ENCODE data around the gene DIDO1. TPM values are rescaled to one million over a fixed set of nuclear protein-coding genes. Genes with fewer than 3 reads are reported as not detected.

Gene DIDO1
- total and polyA plus RNA-seq, 2 of the 13 experiments (the other 11 are each of a cell fraction or from before 2014, with no cell fraction given), result 75.0 to 75.1 TPM

DNA sequence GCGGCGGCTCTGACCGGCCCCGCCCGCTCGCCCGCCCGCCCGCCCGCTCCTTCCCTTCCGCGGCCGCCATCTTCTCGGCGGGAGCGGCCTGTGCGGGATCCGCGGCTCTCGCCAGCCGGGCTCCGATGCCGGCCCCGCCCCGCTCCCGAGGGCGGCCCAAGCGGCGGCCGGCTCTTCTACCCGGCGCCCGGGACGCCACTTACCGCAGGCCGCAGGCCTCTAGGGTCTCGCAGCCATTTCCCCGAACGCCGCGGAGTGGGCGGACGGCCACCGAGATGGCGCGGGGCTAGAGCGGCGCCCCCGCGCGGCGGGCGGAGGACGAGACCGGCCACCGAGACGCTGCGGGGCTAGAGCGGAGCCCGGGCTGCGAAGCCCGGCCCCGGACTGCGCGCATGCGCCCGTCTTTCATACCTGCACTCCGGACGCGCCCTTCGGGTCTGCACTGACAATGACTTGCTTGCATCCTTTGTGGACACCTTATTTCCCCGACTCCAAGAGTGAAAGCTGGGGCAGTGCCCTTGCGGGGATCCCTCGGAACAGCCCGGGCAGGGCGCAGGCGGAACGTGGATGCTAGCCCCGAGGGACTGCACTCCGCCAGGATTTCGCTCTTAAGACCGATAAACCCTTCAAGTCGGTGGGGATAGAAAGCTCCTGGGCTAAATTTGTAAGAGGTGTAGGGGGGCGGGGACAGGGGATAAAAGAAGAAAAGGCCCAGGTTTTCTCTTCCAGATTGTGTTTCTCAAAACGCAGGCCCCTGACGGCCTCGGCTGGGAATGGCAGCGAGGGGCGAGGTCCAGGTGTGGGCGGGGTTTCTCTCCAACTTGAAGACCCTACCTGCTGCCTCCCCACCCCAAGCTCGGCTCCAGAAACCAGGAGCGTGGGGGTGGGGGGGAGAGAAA lies at the start of gene DIDO1 (continued):
- TF ChIP-seq, protein P1, sequence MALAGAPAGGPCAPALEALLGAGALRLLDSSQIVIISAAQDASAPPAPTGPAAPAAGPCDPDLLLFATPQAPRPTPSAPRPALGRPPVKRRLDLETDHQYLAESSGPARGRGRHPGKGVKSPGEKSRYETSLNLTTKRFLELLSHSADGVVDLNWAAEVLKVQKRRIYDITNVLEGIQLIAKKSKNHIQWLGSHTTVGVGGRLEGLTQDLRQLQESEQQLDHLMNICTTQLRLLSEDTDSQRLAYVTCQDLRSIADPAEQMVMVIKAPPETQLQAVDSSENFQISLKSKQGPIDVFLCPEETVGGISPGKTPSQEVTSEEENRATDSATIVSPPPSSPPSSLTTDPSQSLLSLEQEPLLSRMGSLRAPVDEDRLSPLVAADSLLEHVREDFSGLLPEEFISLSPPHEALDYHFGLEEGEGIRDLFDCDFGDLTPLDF (CRISPR knock-in tag; IDR thresholded peaks at IDR 0.05), result peak; percentile 83
- TF ChIP-seq ZNF572 (CRISPR knock-in tag; IDR thresholded peaks at IDR 0.05) (peak; percentile 2; the same call in 1 of the 2 replicates), ZFAT (CRISPR knock-in tag; conservative IDR thresholded peaks at IDR 0.05) (peak; percentile 26; the same call in 1 of the 2 replicates), KMT2B (CRISPR knock-in tag; IDR thresholded peaks at IDR 0.05) (peak; percentile 84; the same call in 1 of the 2 replicates), ZNF780A (CRISPR knock-in tag; IDR thresholded peaks at IDR 0.05) (no peak), NAIF1 (CRISPR knock-in tag; IDR thresholded peaks at IDR 0.05; ENCODE audit: borderline replicate concordance) (no peak), ZSCAN22 (CRISPR knock-in tag; IDR thresholded peaks at IDR 0.05) (0 out of 2 replicates have a peak, but pooled peaks have one; percentile 17), ZNF180 (CRISPR knock-in tag; IDR thresholded peaks at IDR 0.05; ENCODE audit: borderline replicate concordance, low read depth) (peak; percentile 10; the same call in 1 of the 2 replicates), SRSF9 (IDR thresholded peaks at IDR 0.05; ENCODE audit: borderline replicate concordance, insufficient read depth, low read depth, low read length, poor library complexity, severe bottlenecking) (no peak), POLR2G (IDR thresholded peaks at IDR 0.05; ENCODE audit: low read depth, low read length) (peak; percentile 94), ZNF547 (CRISPR knock-in tag; IDR thresholded peaks at IDR 0.05) (peak; percentile 83; the same call in 1 of the 2 replicates)
- TF ChIP-seq, protein P2, sequence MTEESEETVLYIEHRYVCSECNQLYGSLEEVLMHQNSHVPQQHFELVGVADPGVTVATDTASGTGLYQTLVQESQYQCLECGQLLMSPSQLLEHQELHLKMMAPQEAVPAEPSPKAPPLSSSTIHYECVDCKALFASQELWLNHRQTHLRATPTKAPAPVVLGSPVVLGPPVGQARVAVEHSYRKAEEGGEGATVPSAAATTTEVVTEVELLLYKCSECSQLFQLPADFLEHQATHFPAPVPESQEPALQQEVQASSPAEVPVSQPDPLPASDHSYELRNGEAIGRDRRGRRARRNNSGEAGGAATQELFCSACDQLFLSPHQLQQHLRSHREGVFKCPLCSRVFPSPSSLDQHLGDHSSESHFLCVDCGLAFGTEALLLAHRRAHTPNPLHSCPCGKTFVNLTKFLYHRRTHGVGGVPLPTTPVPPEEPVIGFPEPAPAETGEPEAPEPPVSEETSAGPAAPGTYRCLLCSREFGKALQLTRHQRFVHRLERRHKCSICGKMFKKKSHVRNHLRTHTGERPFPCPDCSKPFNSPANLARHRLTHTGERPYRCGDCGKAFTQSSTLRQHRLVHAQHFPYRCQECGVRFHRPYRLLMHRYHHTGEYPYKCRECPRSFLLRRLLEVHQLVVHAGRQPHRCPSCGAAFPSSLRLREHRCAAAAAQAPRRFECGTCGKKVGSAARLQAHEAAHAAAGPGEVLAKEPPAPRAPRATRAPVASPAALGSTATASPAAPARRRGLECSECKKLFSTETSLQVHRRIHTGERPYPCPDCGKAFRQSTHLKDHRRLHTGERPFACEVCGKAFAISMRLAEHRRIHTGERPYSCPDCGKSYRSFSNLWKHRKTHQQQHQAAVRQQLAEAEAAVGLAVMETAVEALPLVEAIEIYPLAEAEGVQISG (CRISPR knock-in tag; IDR thresholded peaks at IDR 0.05), result peak; percentile 99
- TF ChIP-seq, protein P3, sequence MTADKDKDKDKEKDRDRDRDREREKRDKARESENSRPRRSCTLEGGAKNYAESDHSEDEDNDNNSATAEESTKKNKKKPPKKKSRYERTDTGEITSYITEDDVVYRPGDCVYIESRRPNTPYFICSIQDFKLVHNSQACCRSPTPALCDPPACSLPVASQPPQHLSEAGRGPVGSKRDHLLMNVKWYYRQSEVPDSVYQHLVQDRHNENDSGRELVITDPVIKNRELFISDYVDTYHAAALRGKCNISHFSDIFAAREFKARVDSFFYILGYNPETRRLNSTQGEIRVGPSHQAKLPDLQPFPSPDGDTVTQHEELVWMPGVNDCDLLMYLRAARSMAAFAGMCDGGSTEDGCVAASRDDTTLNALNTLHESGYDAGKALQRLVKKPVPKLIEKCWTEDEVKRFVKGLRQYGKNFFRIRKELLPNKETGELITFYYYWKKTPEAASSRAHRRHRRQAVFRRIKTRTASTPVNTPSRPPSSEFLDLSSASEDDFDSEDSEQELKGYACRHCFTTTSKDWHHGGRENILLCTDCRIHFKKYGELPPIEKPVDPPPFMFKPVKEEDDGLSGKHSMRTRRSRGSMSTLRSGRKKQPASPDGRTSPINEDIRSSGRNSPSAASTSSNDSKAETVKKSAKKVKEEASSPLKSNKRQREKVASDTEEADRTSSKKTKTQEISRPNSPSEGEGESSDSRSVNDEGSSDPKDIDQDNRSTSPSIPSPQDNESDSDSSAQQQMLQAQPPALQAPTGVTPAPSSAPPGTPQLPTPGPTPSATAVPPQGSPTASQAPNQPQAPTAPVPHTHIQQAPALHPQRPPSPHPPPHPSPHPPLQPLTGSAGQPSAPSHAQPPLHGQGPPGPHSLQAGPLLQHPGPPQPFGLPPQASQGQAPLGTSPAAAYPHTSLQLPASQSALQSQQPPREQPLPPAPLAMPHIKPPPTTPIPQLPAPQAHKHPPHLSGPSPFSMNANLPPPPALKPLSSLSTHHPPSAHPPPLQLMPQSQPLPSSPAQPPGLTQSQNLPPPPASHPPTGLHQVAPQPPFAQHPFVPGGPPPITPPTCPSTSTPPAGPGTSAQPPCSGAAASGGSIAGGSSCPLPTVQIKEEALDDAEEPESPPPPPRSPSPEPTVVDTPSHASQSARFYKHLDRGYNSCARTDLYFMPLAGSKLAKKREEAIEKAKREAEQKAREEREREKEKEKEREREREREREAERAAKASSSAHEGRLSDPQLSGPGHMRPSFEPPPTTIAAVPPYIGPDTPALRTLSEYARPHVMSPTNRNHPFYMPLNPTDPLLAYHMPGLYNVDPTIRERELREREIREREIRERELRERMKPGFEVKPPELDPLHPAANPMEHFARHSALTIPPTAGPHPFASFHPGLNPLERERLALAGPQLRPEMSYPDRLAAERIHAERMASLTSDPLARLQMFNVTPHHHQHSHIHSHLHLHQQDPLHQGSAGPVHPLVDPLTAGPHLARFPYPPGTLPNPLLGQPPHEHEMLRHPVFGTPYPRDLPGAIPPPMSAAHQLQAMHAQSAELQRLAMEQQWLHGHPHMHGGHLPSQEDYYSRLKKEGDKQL (CRISPR knock-in tag; IDR thresholded peaks at IDR 0.05; ENCODE audit: low read depth), result 0 out of 2 replicates have a peak, but pooled peaks have one; percentile 52
- TF ChIP-seq, protein P4, sequence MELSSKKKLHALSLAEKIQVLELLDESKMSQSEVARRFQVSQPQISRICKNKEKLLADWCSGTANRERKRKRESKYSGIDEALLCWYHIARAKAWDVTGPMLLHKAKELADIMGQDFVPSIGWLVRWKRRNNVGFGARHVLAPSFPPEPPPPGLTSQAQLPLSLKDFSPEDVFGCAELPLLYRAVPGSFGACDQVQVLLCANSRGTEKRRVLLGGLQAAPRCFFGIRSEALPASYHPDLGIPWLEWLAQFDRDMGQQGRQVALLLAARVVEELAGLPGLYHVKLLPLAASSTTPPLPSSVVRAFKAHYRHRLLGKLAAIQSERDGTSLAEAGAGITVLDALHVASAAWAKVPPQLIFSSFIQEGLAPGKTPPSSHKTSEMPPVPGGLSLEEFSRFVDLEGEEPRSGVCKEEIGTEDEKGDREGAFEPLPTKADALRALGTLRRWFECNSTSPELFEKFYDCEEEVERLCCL (CRISPR knock-in tag; IDR thresholded peaks at IDR 0.05; ENCODE audit: borderline replicate concordance), result no peak

Measured in HepG2 (cell line).